Peyer's patch (tissue), 4 donors: ENCODE data around the gene CRYBA1.

Experiments
- POLR2A ChIP-seq, 2 donors: fragments of 450-650 bp; IDR thresholded peaks; one replicate each; pipeline ENCODE4 v1.5.1; 2017; ENCODE audit warnings: antibody characterized with exemption in 2 of 2, mild to moderate bottlenecking in 2 of 2, moderate library complexity in 2 of 2
- TF ChIP-seq, protein P1 (sequence below), 6 experiments: fragments of 450-650 bp in 4 of 6; fragments of 200-600 bp in 2 of 6; sonication (generic) in 1 of 6; IDR thresholded peaks; one replicate each; pipeline ENCODE4 v1.5.1; 2017 to 2019; ENCODE audit warnings: antibody characterized with exemption in 6 of 6, mild to moderate bottlenecking in 3 of 6, moderate library complexity in 1 of 6

- TF ChIP-seq, protein P1, sequence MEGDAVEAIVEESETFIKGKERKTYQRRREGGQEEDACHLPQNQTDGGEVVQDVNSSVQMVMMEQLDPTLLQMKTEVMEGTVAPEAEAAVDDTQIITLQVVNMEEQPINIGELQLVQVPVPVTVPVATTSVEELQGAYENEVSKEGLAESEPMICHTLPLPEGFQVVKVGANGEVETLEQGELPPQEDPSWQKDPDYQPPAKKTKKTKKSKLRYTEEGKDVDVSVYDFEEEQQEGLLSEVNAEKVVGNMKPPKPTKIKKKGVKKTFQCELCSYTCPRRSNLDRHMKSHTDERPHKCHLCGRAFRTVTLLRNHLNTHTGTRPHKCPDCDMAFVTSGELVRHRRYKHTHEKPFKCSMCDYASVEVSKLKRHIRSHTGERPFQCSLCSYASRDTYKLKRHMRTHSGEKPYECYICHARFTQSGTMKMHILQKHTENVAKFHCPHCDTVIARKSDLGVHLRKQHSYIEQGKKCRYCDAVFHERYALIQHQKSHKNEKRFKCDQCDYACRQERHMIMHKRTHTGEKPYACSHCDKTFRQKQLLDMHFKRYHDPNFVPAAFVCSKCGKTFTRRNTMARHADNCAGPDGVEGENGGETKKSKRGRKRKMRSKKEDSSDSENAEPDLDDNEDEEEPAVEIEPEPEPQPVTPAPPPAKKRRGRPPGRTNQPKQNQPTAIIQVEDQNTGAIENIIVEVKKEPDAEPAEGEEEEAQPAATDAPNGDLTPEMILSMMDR (IDR thresholded peaks at IDR 0.05) = no peak
- no peak for TF ChIP-seq POLR2A (IDR thresholded peaks at IDR 0.05)
Measured at GRCh38 chr17:29210879-29211278, 35.8 kb upstream of the CRYBA1 start.
